Motor neuron (in vitro differentiated cells): Measurements from ENCODE around the gene ABCB11. TPM values are rescaled to one million over a fixed set of nuclear protein-coding genes. Genes with fewer than 3 reads are reported as not detected.
"Not testable (repeated sequence)": the region's sequence is repeated elsewhere in the genome, so short reads cannot be mapped to it uniquely, and the experiment has no call there.

Experiments
- ATAC-seq, 8 experiments: fragments of 200-7000 bp; cut with Tn5 transposase; replicated peaks in 6 of 8; 2 replicates each; pipeline ENCODE4 v1.8.0; 2021; ENCODE audit warnings: mild to moderate bottlenecking in 8 of 8, moderate library complexity in 8 of 8
- H3K27ac ChIP-seq, 2 donors: fragments of 250-450 bp; sonication (Bioruptor Pico); 2 replicates each; pipeline ENCODE4 v1.9.0; 2021; ENCODE audit warnings: antibody characterized with exemption in 2 of 2, mild to moderate bottlenecking in 2 of 2, moderate library complexity in 1 of 2
- H3K4me1 ChIP-seq, 2 donors: fragments of 250-450 bp; sonication (Bioruptor Pico); replicated peaks in 1 of 2; 2 replicates each; pipeline ENCODE4 v1.6.1; 2021; ENCODE audit warnings: antibody characterized with exemption in 2 of 2, mild to moderate bottlenecking in 2 of 2, moderate library complexity in 1 of 2
- H3K4me3 ChIP-seq, 5 donors: fragments of 250-450 bp; sonication (Bioruptor Pico); 2 replicates each; pipeline ENCODE4 v1.9.0; 2021; ENCODE audit warnings: antibody characterized with exemption in 5 of 5, mild to moderate bottlenecking in 5 of 5, moderate library complexity in 4 of 5
- WGBS, 10 experiments: fragments of 450-650 bp; shearing (Covaris generic); methylation state at CpG; one replicate each; pipeline ENCODE4 v1.0.0; 2022; 5-methylcytosine and 5-hydroxymethylcytosine counted together
- in situ Hi-C, 9 experiments: fragments of 400-800 bp; cut with MboI; loops; one replicate each; pipeline ENCODE4 v1.15.0; 2021; ENCODE audit warnings: low sequenced_read_pairs in 9 of 9, low pct_unique_long_range_greater_than_20kb in 2 of 9; ENCODE audit not compliant: unreplicated experiment in 9 of 9
- total RNA-seq, 8 experiments: library from RNA; unstranded; fragments of 300-600 nt; gene quantifications; 2 replicates each; pipeline versions ENCODE4 v1.2.3 to v1.2.4, GENCODE V29; 2022

ABCB11 gene
- total RNA-seq, 8 experiments from 2014 or later, result 0.04 to 0.47 (median 0.10) TPM; not detected in 3

DNA sequence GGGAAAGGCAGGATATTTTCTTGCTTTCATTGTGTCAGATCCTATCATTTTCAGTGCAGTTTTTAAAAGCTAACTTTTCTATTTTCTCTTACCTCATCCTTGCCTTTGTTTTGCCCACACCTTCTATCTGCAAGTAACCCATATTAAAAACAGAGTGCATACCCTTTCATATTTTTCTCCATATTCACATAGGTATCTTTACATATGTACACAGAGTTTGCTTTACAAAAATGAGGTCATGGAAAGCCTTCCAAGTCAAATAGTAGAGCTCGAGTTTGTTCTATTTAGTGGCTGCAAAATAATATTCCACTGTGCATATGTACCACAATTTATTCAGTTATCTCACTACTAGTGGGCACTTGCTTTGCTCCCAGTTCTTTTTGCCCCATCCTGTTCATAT, 34.3 kb upstream of the ABCB11 start:
- Histone ChIP-seq H3K4me3 (no peak overlapping the region), H3K27ac (no peak overlapping the region), H3K4me1 (no peaks in the 10 kb centered on the region)
- WGBS, 10 experiments, result 0 to 80% (median 25%) methylated on average over 1 of the region's 1 CpG; no CpG with 5 or more reads in 2 of the 10 experiments
- in situ Hi-C loops, result no loop called here
- ATAC-seq, result peak in 4 of 8 experiments; percentile 14 to 96 (median 50)

GRCh38 chr2:169064199-169064598, 33.1 kb upstream of the ABCB11 start:
- H3K4me1 ChIP-seq, H3K4me3 ChIP-seq, in situ Hi-C loops, ATAC-seq, H3K27ac ChIP-seq: not testable (repeated sequence)
- WGBS, 10 experiments, result 55 to 100% (median 95%) methylated on average over 3 to 16 of the region's 17 CpGs; no CpG with 5 or more reads in 3 of the 10 experiments

DNA sequence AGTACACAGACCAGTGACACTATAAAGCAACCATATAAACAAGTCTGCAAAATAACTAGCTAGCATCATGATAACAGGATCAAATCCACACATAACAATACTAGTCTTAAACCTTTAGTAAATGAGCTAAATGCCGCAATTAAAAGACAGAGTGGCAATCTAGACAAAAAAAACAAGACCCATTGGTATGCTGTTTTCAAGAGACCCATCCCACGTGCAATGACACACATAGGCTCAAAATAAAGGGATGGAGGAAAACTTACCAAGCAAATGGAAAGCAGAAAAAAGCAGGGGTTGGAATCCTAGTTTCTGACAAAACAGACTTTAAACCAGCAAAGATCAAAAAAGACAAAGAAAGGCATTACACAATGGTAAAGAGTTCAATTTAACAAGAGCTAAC, 23.5 kb upstream of the ABCB11 start:
- in situ Hi-C loops, H3K4me1 ChIP-seq, ATAC-seq, H3K27ac ChIP-seq, H3K4me3 ChIP-seq: not testable (repeated sequence)
- 0 to 92% (median 39%) methylated on average over 1 to 2 of the region's 2 CpGs; no CpG with 5 or more reads in 2 of the 10 experiments for WGBS, 10 experiments

- H3K4me1 ChIP-seq, result no peaks in the 10 kb centered on the region
- no peak overlapping the region for H3K27ac ChIP-seq
- no peak overlapping the region for H3K4me3 ChIP-seq
- WGBS, 10 experiments, result 21 to 100% (median 89%) methylated on average over 2 to 5 of the region's 5 CpGs; no CpG with 5 or more reads in 1 of the 10 experiments
- in situ Hi-C loops, result no loop called here
- ATAC-seq, result no peak
Observed at GRCh38 chr2:169050476-169051240, 19.5 kb upstream of the ABCB11 start.

- in situ Hi-C loops, result no loop called here
- Histone ChIP-seq H3K4me1 (no peaks in the 10 kb centered on the region), H3K27ac (no peak overlapping the region), H3K4me3 (no peak overlapping the region)
- no peak for ATAC-seq
- 13 to 82% (median 61%) methylated on average over 2 to 3 of the region's 3 CpGs for WGBS, 10 experiments
Observed at GRCh38 chr2:169049142-169049541, 18.0 kb upstream of the ABCB11 start.

DNA sequence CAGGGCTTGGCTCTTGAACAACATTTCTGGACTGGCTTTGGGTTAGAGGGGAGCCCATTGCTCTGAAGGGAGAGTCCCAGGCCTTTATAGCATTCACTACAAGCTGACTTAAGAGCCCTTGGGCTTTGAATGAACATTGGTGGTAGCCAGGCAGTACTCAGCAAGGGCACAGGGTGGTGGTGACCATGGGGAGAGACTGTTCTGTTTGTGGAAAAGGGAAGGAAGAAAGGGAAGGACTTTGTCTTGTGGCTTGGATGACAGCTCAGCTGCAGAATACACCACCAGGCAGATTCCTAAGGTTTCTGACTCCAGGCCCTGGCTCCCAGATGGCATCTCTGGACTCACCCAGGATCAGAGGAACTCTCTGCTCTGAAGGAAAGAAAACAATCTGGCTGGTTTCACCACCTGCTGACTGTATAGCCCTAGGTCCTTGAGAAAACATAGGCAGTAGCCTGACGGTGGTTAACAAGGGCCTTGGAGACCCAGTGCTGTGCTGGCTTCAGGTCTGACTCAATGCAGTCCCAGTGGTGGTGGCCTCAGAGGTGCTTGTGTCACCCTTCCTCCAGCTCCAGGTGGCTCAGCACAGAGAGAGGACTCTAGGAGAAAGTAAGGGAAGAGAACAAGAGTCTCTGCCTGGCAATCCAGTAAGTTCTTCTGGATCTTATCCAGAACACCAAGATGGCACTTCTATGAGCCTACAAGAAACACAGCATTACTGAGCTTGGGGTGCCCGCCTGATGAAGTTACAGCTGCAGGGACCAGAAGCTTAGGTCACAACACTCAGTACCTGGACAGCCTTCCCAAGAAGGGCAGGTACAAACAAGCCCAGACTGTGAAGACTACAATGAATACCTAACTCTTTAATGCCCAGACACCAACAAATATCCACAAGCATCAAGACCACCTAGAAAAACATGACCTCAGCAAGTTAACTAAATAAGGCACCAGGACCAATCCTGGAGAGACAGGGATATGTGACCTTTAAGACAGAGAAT, 16.4 kb upstream of the ABCB11 start:
- no peak overlapping the region for H3K27ac ChIP-seq
- no peaks in the 10 kb centered on the region for H3K4me1 ChIP-seq
- WGBS, 10 experiments, result 60 to 100% (median 70%) methylated on average over 1 to 2 of the region's 2 CpGs; no CpG with 5 or more reads in 7 of the 10 experiments
- in situ Hi-C loops, result no loop called here
- no peak for ATAC-seq
- no peak overlapping the region for H3K4me3 ChIP-seq

DNA sequence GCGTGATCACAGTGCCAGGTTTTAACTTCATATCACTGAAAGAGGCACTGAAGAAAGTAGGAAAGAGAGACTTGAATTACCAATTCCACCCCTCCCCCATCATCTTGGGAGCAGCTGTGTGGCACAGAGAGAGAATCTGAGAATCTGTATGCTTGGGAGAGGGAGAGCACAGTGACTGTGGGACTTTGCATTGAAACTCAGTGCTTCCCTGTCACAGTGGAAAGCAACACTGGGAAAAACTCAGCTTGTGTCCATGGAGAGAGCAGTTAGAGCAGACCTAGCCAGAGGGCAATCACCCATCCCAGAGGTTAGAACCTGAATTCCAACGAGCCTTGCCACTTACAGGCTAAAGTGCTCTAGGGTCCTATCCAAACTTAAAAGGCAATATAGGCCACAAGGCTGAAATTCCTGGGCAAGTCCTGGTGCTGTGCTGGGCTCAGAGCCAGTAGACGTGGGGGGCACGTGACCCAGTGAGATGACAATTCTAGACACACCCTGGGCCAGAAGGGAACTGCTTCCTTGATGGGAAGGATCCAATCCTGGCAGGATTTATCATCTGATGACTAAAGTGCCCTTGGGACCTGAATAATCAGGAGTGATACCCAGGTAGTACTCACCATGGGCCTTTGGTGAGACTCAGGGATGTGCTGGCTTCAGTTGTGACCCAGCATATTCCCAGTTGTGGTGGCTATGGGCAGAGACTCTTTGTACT, 15.5 kb upstream of the ABCB11 start:
- 0 to 100% (median 68%) methylated on average over 1 to 3 of the region's 4 CpGs; no CpG with 5 or more reads in 2 of the 10 experiments for WGBS, 10 experiments
- no peaks in the 10 kb centered on the region for H3K4me1 ChIP-seq
- ATAC-seq, result peak in 3 of 8 experiments; percentile 47 to 88 (median 81)
- no peak overlapping the region for H3K4me3 ChIP-seq
- no peak overlapping the region for H3K27ac ChIP-seq
- in situ Hi-C loops, result no loop called here

GRCh38 chr2:169042856-169043255, 11.7 kb upstream of the ABCB11 start:
- ATAC-seq, result no peak
- Histone ChIP-seq H3K4me1 (no peaks in the 10 kb centered on the region), H3K27ac (no peak overlapping the region), H3K4me3 (no peak overlapping the region)
- in situ Hi-C loops, result no loop called here
- 0 to 100% (median 88%) methylated on average over 1 of the region's 1 CpG; no CpG with 5 or more reads in 1 of the 10 experiments for WGBS, 10 experiments

GRCh38 chr2:169041594-169041993, 10.5 kb upstream of the ABCB11 start:
- in situ Hi-C loops, result no loop called here
- H3K4me1 ChIP-seq, result no peaks in the 10 kb centered on the region
- no peak for ATAC-seq
- no peak overlapping the region for H3K27ac ChIP-seq
- WGBS, 10 experiments, result 0 to 91% (median 73%) methylated on average over 1 of the region's 1 CpG; no CpG with 5 or more reads in 1 of the 10 experiments
- H3K4me3 ChIP-seq, result no peak overlapping the region

DNA sequence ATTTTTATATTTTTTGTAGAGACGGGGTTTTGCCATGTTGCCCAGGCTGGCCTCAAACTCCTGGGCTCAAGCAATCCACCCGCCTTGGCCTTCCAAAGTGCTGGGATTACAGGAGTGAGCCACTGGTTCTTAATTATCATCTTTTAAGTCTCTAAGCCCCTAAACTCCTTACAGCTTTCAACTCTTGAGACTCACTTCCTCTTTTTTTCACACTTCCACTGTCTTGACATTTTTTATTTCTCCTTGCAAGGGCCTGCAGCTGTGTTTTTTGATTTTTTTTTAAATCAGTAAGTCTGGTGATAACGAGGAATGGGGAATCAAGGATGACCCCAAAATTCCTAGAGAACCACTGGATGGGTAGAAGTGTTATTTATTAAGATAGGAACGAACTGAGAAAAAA, 8.6 kb upstream of the ABCB11 start:
- ATAC-seq, result no peak
- WGBS, 10 experiments, result 0 to 89% (median 72%) methylated on average over 2 to 4 of the region's 4 CpGs
- Histone ChIP-seq H3K4me1 (no peaks in the 10 kb centered on the region), H3K4me3 (no peak overlapping the region), H3K27ac (no peak overlapping the region)
- in situ Hi-C loops, result no loop called here

DNA sequence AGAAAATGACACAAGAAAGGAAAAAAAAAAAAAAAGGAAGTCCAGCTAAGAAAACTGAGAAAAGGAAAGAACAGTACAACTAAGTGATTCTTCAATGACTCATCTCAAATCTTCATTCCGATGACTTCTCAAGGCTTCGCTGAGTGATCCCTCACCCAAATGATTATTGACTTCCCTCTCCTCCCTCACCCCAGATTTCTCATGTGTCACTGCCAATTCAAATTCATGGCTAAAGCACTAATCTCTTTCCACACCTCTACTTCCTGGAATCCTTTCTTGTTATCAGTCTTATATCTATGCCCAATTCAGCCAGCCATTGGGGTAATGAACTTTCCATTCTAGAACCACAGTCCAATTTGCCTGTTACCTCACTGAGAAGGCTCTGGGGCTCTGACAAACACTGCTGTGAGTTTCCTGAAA, 7.2 kb upstream of the ABCB11 start:
- peak in 2 of 8 experiments; percentile 70 to 71 for ATAC-seq

DNA sequence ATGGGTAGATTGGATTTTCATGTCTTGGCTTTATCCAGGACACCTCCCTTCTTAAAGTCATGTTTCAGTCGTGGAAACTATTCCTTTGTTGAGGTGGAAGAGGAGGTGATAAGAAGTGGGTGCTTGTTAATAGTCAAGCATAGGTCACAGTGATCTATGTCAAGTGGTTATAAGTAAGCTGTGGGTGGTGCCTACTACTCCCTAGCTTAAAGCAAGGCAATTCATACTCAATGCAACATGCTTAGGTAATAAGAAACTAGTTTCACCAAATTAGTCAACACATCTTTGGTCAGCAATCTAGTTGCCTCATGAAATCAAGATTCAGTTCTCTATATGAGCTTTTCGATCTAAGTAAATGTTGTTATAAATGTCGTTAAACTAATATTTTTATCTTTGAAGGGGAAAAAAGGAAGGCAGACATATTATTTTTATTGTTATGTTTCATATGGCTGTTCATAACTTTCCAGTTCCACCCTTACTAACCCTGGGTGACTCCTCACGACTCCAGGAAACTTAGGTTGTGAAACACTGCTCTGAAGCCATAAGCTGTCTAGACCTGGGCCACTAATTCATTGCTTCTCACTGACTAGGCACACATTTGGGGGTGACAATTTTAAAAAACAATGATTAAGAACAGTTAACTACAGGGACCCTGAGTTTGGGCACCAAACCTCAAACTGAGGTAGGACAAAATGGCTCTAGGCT, 5.8 kb upstream of the ABCB11 start:
- in situ Hi-C loops, result no loop called here
- H3K4me1 ChIP-seq, result no peaks in the 10 kb centered on the region
- no peak overlapping the region for H3K27ac ChIP-seq
- H3K4me3 ChIP-seq, result no peak overlapping the region
- peak in 1 of 8 experiments; percentile 28 for ATAC-seq
- 0 to 100% (median 41%) methylated on average over 1 to 4 of the region's 4 CpGs for WGBS, 10 experiments

More for the DNA sequence above, 7.2 kb upstream of the ABCB11 start:
- in situ Hi-C loops, result no loop called here
- WGBS, 10 experiments, result 29 to 100% (median 85%) methylated on average over 1 to 2 of the region's 2 CpGs; no CpG with 5 or more reads in 2 of the 10 experiments
- Histone ChIP-seq H3K4me1 (no peaks in the 10 kb centered on the region), H3K27ac (no peak overlapping the region), H3K4me3 (no peak overlapping the region)
